Measurements from ENCODE around the gene UBE2E2.

UBE2E2 gene

DNA sequence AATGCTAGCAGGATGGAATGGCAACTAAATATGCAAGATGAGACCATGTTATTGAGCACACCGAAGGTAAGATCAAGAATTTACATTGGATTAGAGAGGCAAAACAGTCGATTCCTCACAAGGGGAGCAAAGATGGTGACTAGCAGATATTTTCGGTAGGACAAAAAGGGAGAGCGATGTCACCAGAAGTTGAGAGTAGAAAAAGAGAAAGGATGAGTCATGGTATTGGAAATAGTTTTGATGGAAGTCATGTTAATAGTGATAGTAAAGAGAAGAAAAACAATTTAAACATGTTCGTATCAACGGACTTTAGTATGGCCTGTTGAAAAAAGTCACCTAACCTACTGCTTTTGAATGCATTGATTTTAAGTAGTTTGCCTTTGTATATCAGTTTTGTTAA lies 55.0 kb downstream of the UBE2E2 start:
- no peaks in the 10 kb centered on the region for H3K27me3 ChIP-seq (ENCODE audit: insufficient read depth, low read length)

DNA sequence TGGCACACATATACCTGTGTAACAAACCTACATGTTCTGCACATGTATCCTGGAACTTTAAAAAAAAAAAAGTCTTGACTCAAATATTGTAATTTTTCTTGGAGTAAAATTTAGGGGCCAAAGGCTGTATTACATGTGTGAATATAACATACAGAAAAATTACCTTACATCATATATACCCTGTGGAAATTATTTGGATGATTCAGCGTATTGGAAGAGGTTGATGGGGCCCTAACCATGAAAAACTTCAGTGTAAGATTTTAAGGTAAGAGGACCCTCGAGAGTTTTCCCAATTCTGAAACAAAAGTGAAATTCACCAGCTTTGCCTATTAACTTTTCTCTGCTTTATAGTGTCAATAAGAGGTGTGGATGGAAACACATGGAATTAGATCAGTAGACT lies 56.4 kb downstream of the UBE2E2 start:
- Histone ChIP-seq H3K27me3 (ENCODE audit: insufficient read depth, low read length) (no peaks in the 10 kb centered on the region), H3F3A (ENCODE audit: insufficient read depth, low read length) (no peaks in the 10 kb centered on the region), H3K27ac (ENCODE audit: low read depth, low read length, poor library complexity, severe bottlenecking) (no peak overlapping the region), H2AFZ (ENCODE audit: low read length) (no peak overlapping the region), H4K20me1 (ENCODE audit: insufficient read depth, low read length) (no peaks in the 10 kb centered on the region), H3K4me2 (ENCODE audit: low read length) (no peak overlapping the region), H3K36me3 (ENCODE audit: insufficient read depth, low read length) (no peaks in the 10 kb centered on the region), H3K79me2 (ENCODE audit: insufficient read depth, low read length) (peaks cover 11% of the 10 kb centered on the region; the same call in 1 of the 2 replicates), H3K9ac (ENCODE audit: low read length) (no peak overlapping the region), H3K4me1 (ENCODE audit: insufficient read depth, low read length, severe bottlenecking) (peaks cover 10% of the 10 kb centered on the region), H3K9me2 (ENCODE audit: low read depth, low read length) (no peaks in the 10 kb centered on the region), H3K9me3 (ENCODE audit: low read length) (no peaks in the 10 kb centered on the region), H3K4me3 (ENCODE audit: low read depth, low read length, poor library complexity, severe bottlenecking) (no peak overlapping the region)
- TF ChIP-seq EZH2 (IDR thresholded peaks at IDR 0.05; ENCODE audit: borderline replicate concordance, low read length) (no peak), CTCF (IDR thresholded peaks at IDR 0.05; ENCODE audit: low read length) (no peak)

More for the DNA sequence above, 55.0 kb downstream of the UBE2E2 start:
- Histone ChIP-seq H3K4me2 (ENCODE audit: low read length) (no peak overlapping the region), H3K9me2 (ENCODE audit: low read depth, low read length) (no peaks in the 10 kb centered on the region), H2AFZ (ENCODE audit: low read length) (no peak overlapping the region), H3K4me3 (ENCODE audit: low read depth, low read length, poor library complexity, severe bottlenecking) (no peak overlapping the region), H3F3A (ENCODE audit: insufficient read depth, low read length) (no peaks in the 10 kb centered on the region), H3K9ac (ENCODE audit: low read length) (no peak overlapping the region), H3K27ac (ENCODE audit: low read depth, low read length, poor library complexity, severe bottlenecking) (no peak overlapping the region), H3K9me3 (ENCODE audit: low read length) (no peaks in the 10 kb centered on the region), H3K79me2 (ENCODE audit: insufficient read depth, low read length) (peaks cover 18% of the 10 kb centered on the region), H3K4me1 (ENCODE audit: insufficient read depth, low read length, severe bottlenecking) (peaks cover 14% of the 10 kb centered on the region), H3K36me3 (ENCODE audit: insufficient read depth, low read length) (no peaks in the 10 kb centered on the region), H4K20me1 (ENCODE audit: insufficient read depth, low read length) (0 out of 2 replicates have a peak, but pooled peaks cover 6% of the 10 kb centered on the region)
- TF ChIP-seq CTCF (IDR thresholded peaks at IDR 0.05; ENCODE audit: low read length) (no peak), EZH2 (IDR thresholded peaks at IDR 0.05; ENCODE audit: borderline replicate concordance, low read length) (no peak)

GRCh38 chr3:23262766-23263165 lies 59.6 kb downstream of the UBE2E2 start:
- Histone ChIP-seq H3F3A (ENCODE audit: insufficient read depth, low read length) (no peaks in the 10 kb centered on the region), H3K79me2 (ENCODE audit: insufficient read depth, low read length) (peaks cover 5% of the 10 kb centered on the region; the same call in 1 of the 2 replicates), H3K27me3 (ENCODE audit: insufficient read depth, low read length) (no peaks in the 10 kb centered on the region), H3K4me3 (ENCODE audit: low read depth, low read length, poor library complexity, severe bottlenecking) (no peak overlapping the region), H3K9me2 (ENCODE audit: low read depth, low read length) (no peaks in the 10 kb centered on the region), H3K36me3 (ENCODE audit: insufficient read depth, low read length) (no peaks in the 10 kb centered on the region), H4K20me1 (ENCODE audit: insufficient read depth, low read length) (no peaks in the 10 kb centered on the region), H3K9ac (ENCODE audit: low read length) (no peak overlapping the region), H3K9me3 (ENCODE audit: low read length) (no peaks in the 10 kb centered on the region), H3K4me1 (ENCODE audit: insufficient read depth, low read length, severe bottlenecking) (peaks cover 6% of the 10 kb centered on the region), H2AFZ (ENCODE audit: low read length) (no peak overlapping the region), H3K27ac (ENCODE audit: low read depth, low read length, poor library complexity, severe bottlenecking) (no peak overlapping the region), H3K4me2 (ENCODE audit: low read length) (no peak overlapping the region)
- TF ChIP-seq CTCF (IDR thresholded peaks at IDR 0.05; ENCODE audit: low read length), result no peak
- TF ChIP-seq EZH2 (IDR thresholded peaks at IDR 0.05; ENCODE audit: borderline replicate concordance, low read length), result no peak
